ENCODE measurements around the gene TTYH3. TPM values are rescaled to one million over a fixed set of nuclear protein-coding genes. Genes with fewer than 3 reads are reported as not detected.

TTYH3 gene
- total and polyA plus RNA-seq, 2 of the 8 experiments (the other 6 are each of a cell fraction or from before 2014, with no cell fraction given): 66.2 to 169 TPM

GRCh38 chr7:2641406-2642393 lies 9.9 kb downstream of the TTYH3 start:
- peak overlapping the region; percentile 32; the same call in 1 of the 2 replicates for H3K18ac ChIP-seq (ENCODE audit: extremely low read depth, low read length)
- 0 out of 2 replicates have a peak overlapping the region, but pooled peaks have one; percentile 83 for H2AK5ac ChIP-seq (ENCODE audit: low read depth, low read length)
- no peak overlapping the region for H2AFZ ChIP-seq (ENCODE audit: low read length)
- peak overlapping the region; percentile 54 to 60; a peak in 3 of 4 replicates for H3K4me2 ChIP-seq (ENCODE audit: insufficient read depth in 1 of 2, low read depth in 2 of 2, low read length in 2 of 2)
- H2BK5ac ChIP-seq (ENCODE audit: low read depth, low read length): peak overlapping the region; percentile 64
- H3K4me3 ChIP-seq (ENCODE audit: extremely low read depth in 1 of 4, insufficient read depth in 2 of 4, low read depth in 3 of 4, low read length in 4 of 4): peak overlapping the region in 2 of 4 experiments; percentile 19 to 41; a peak in 4 of 8 replicates
- peaks cover 3 to 46% (median 39%) of the 10 kb centered on the region in 4 experiments for H3K4me1 ChIP-seq (replicated peaks in 1 of 4; ENCODE audit: control insufficient read depth in 3 of 4, insufficient read depth in 4 of 4, low read length in 3 of 4)
- H4K20me1 ChIP-seq (replicated peaks in 1 of 2; ENCODE audit: control insufficient read depth in 1 of 2, insufficient read depth in 2 of 2, low read length in 2 of 2): peaks cover 29 to 46% of the 10 kb centered on the region in 2 experiments
- peak overlapping the region; percentile 39; the same call in 1 of the 2 replicates for H4K8ac ChIP-seq (ENCODE audit: extremely low read depth, insufficient read depth, low read length)
- H3K23me2 ChIP-seq (ENCODE audit: low read depth, low read length): no peaks in the 10 kb centered on the region; the same call in 1 of the 2 replicates
- no peaks in the 10 kb centered on the region for H3K9me3 ChIP-seq (ENCODE audit: insufficient read depth in 2 of 2, low read depth in 1 of 2, low read length in 1 of 2)
- no peak overlapping the region for H2BK20ac ChIP-seq (ENCODE audit: low read length)
- 40% methylated on average over 37 of the region's 39 CpGs; no CpG with 5 or more reads in 1 of the 2 experiments for WGBS, 2 experiments (ENCODE audit: extremely low coverage in 1 of 2, insufficient coverage in 1 of 2, insufficient read length in 1 of 2, insufficient replicate concordance in 2 of 2, low coverage in 1 of 2, low lambda C conversion rate in 2 of 2, missing lambda C conversion rate in 1 of 2)
- peak overlapping the region; percentile 65 for H4K91ac ChIP-seq (replicated peaks; ENCODE audit: insufficient read length, low read length)
- no peaks in the 10 kb centered on the region for H3K27me3 ChIP-seq (replicated peaks in 1 of 4; ENCODE audit: control insufficient read depth in 3 of 4, extremely low read depth in 1 of 4, insufficient read depth in 3 of 4, low read length in 3 of 4)
- peak in 1 of 2 experiments; percentile 87 for DNase-seq (ENCODE audit: low read depth in 1 of 2, low spot score in 2 of 2)
- ChIA-PET CTCF (ENCODE audit: partially characterized antibody) (interaction anchor here (0.8 to 4.6 kb wide), 7 partner anchors 13 to 74 kb away, joined by 3 to 29 read pairs (median 14); no protein-coding TSS in a partner anchor), POLR2A (ENCODE audit: partially characterized antibody) (interaction anchor here (1.3 to 6.8 kb wide), 3 partner anchors 11 to 83 kb away, joined by 5 to 52 read pairs (median 5); partner anchors contain the start of genes IQCE and TTYH3)
- no peaks in the 10 kb centered on the region for H3K36me3 ChIP-seq (ENCODE audit: control insufficient read depth in 2 of 4, insufficient read depth in 4 of 4, low read length in 3 of 4)
- H3K23ac ChIP-seq (ENCODE audit: insufficient read length): no peak overlapping the region
- FAIRE-seq: no peak
- H3K14ac ChIP-seq (ENCODE audit: insufficient read length): no peak overlapping the region
- peak overlapping the region; percentile 54 for H2BK120ac ChIP-seq (replicated peaks; ENCODE audit: low read depth, low read length)
- peak overlapping the region; percentile 68; the same call in 1 of the 2 replicates for H2BK12ac ChIP-seq (ENCODE audit: low read depth, low read length)
- H4K5ac ChIP-seq (ENCODE audit: insufficient read length, low read depth, low read length): peak overlapping the region; percentile 67
- peak overlapping the region in 2 of 4 experiments; percentile 45 to 57; a peak in 4 of 7 replicates for H3K9ac ChIP-seq (replicated peaks in 1 of 4; ENCODE audit: extremely low read depth in 1 of 4, low read depth in 3 of 4, low read length in 3 of 4)
- H3K79me2 ChIP-seq (ENCODE audit: control insufficient read depth in 1 of 2, insufficient read depth in 2 of 2, low read length in 2 of 2): peaks cover 0 to 66% of the 10 kb centered on the region in 2 experiments; a peak in 3 of 4 replicates
- H3K4ac ChIP-seq (replicated peaks; ENCODE audit: insufficient read length, low read depth, low read length): peak overlapping the region; percentile 85
- H3K56ac ChIP-seq (replicated peaks; ENCODE audit: insufficient read length, low read depth, low read length): peak overlapping the region; percentile 46
- peaks cover 33% of the 10 kb centered on the region for H3K79me1 ChIP-seq (ENCODE audit: low read depth, low read length)
- H2BK15ac ChIP-seq (ENCODE audit: low read length): 0 out of 2 replicates have a peak overlapping the region, but pooled peaks have one; percentile 88
- H3K27ac ChIP-seq (ENCODE audit: low read depth, low read length): peak overlapping the region; percentile 68; the same call in 1 of the 2 replicates
- TF ChIP-seq KDM5A (IDR thresholded peaks at IDR 0.05; ENCODE audit: low read length) (no peak), TAF1 (IDR thresholded peaks at IDR 0.05; ENCODE audit: low read depth, low read length) (0 out of 2 replicates have a peak, but pooled peaks have one; percentile 25), TEAD4 (IDR thresholded peaks at IDR 0.05; ENCODE audit: low read depth, low read length) (peak; percentile 86), SP1 (IDR thresholded peaks at IDR 0.05; ENCODE audit: low read depth, low read length) (peak; percentile 69), SIN3A (conservative IDR thresholded peaks at IDR 0.05 in 1 of 2, IDR thresholded peaks at IDR 0.05 in 1 of 2; ENCODE audit: low read depth in 1 of 2, low read length in 2 of 2) (0 out of 4 replicates have a peak, but pooled peaks have one; percentile 33 to 38), ATF2 (IDR thresholded peaks at IDR 0.05; ENCODE audit: low read length) (peak; percentile 90; the same call in 1 of the 2 replicates), CHD2 (IDR thresholded peaks at IDR 0.05; ENCODE audit: low read length) (no peak)

Data from H1 (cell line).